Hepatocyte (in vitro differentiated cells): Measurements from ENCODE around the gene STK10. TPM values are rescaled to one million over a fixed set of nuclear protein-coding genes. Genes with fewer than 3 reads are reported as not detected.

Experiments
- DNase-seq: peaks from one replicate; pipeline ENCODE4 v3.0.0-alpha.2; 2016; ENCODE audit warnings: low spot score
- H2AFZ ChIP-seq: fragments of 200-600 bp; sonication (generic); 2 replicates; pipeline ENCODE4 v1.6.0; 2016; ENCODE audit warnings: antibody characterized with exemption, mild to moderate bottlenecking
- H3K27ac ChIP-seq: fragments of 200-600 bp; sonication (generic); 2 replicates; pipeline ENCODE4 v1.5.1; 2016; ENCODE audit warnings: mild to moderate bottlenecking
- H3K27me3 ChIP-seq: fragments of 200-600 bp; sonication (generic); 2 replicates; pipeline ENCODE4 v1.6.1; 2016
- H3K36me3 ChIP-seq: fragments of 200-600 bp; sonication (generic); replicated peaks from 2 replicates; pipeline ENCODE4 v1.5.1; 2016; ENCODE audit warnings: low read depth; ENCODE audit not compliant: insufficient read depth
- H3K4me1 ChIP-seq: fragments of 200-600 bp; sonication (generic); 2 replicates; pipeline ENCODE4 v1.5.1; 2016; ENCODE audit warnings: mild to moderate bottlenecking, moderate library complexity; ENCODE audit not compliant: insufficient read depth
- H3K4me2 ChIP-seq: fragments of 200-600 bp; sonication (generic); 2 replicates; pipeline ENCODE4 v1.6.0; 2016
- H3K4me3 ChIP-seq: fragments of 200-600 bp; sonication (generic); 2 replicates; pipeline ENCODE4 v1.5.1; 2016; ENCODE audit warnings: mild to moderate bottlenecking
- H3K79me2 ChIP-seq: fragments of 200-600 bp; sonication (generic); 2 replicates; pipeline ENCODE4 v1.6.0; 2017; ENCODE audit warnings: mild to moderate bottlenecking
- H3K9me2 ChIP-seq: fragments of 200-600 bp; sonication (generic); replicated peaks from 2 replicates; pipeline ENCODE4 v1.6.0; 2017; ENCODE audit warnings: mild to moderate bottlenecking; ENCODE audit not compliant: insufficient read depth
- H3K9me3 ChIP-seq: fragments of 200-600 bp; sonication (generic); 2 replicates; pipeline ENCODE4 v1.5.1; 2016; ENCODE audit warnings: low read depth, mild to moderate bottlenecking
- H4K20me1 ChIP-seq: fragments of 200-600 bp; sonication (generic); 2 replicates; pipeline ENCODE4 v1.6.0; 2016; ENCODE audit warnings: mild to moderate bottlenecking; ENCODE audit not compliant: insufficient read depth, poor library complexity, severe bottlenecking
- EZH2 ChIP-seq: fragments of 200-600 bp; sonication (generic); IDR thresholded peaks from 2 replicates; pipeline ENCODE4 v1.6.1; 2016; ENCODE audit warnings: antibody characterized with exemption, mild to moderate bottlenecking, borderline replicate concordance
- EZH2phosphoT487 ChIP-seq: fragments of 200-600 bp; sonication (generic); IDR thresholded peaks from one replicate; pipeline ENCODE4 v1.6.1; 2018; ENCODE audit warnings: antibody characterized with exemption, mild to moderate bottlenecking, low read depth, moderate library complexity; ENCODE audit not compliant: unreplicated experiment, severe bottlenecking
- WGBS: methylation state at CpG from one replicate; pipeline ENCODE4 v1.1.6; 2016; ENCODE audit warnings: low lambda C conversion rate; ENCODE audit errors: missing lambda C conversion rate; 5-methylcytosine and 5-hydroxymethylcytosine counted together
- polyA plus RNA-seq: library from polyadenylated mRNA; unstranded; fragments of >200 nt; fragmentation: Nextera tagmentation; extraction: Ambion mirVana; gene quantifications from 2 replicates; pipeline ENCODE4 v1.2.1, GENCODE V29; 2016
- total RNA-seq: library from RNA; depleted of rRNA; stranded (reverse); fragments of >200 nt; gene quantifications from 2 replicates; pipeline ENCODE4 v1.2.3, GENCODE V29; 2014
- TF ChIP-seq, protein P1 (sequence below): fragments of 200-600 bp; sonication (generic); IDR thresholded peaks from 2 replicates; pipeline ENCODE4 v1.5.1; 2016; ENCODE audit warnings: antibody characterized with exemption, mild to moderate bottlenecking; ENCODE audit not compliant: poor library complexity

The STK10 gene
- total and polyA plus RNA-seq, 2 experiments from 2014 or later: 11.3 to 19.3 TPM

- WGBS: 96% methylated on average over 4 of the region's 4 CpGs
- no peak overlapping the region for H2AFZ ChIP-seq
- H3K4me3 ChIP-seq: no peak overlapping the region
- no peaks in the 10 kb centered on the region for H3K36me3 ChIP-seq
- TF ChIP-seq EZH2: no peak
- no peak for TF ChIP-seq EZH2phosphoT487
- TF ChIP-seq, protein P1, sequence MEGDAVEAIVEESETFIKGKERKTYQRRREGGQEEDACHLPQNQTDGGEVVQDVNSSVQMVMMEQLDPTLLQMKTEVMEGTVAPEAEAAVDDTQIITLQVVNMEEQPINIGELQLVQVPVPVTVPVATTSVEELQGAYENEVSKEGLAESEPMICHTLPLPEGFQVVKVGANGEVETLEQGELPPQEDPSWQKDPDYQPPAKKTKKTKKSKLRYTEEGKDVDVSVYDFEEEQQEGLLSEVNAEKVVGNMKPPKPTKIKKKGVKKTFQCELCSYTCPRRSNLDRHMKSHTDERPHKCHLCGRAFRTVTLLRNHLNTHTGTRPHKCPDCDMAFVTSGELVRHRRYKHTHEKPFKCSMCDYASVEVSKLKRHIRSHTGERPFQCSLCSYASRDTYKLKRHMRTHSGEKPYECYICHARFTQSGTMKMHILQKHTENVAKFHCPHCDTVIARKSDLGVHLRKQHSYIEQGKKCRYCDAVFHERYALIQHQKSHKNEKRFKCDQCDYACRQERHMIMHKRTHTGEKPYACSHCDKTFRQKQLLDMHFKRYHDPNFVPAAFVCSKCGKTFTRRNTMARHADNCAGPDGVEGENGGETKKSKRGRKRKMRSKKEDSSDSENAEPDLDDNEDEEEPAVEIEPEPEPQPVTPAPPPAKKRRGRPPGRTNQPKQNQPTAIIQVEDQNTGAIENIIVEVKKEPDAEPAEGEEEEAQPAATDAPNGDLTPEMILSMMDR: no peak
- no peak for DNase-seq
- no peaks in the 10 kb centered on the region for H3K9me3 ChIP-seq
- H3K4me2 ChIP-seq: no peak overlapping the region
- H3K4me1 ChIP-seq: peaks cover 4% of the 10 kb centered on the region
- H4K20me1 ChIP-seq: no peaks in the 10 kb centered on the region
- no peaks in the 10 kb centered on the region for H3K27me3 ChIP-seq
- H3K79me2 ChIP-seq: no peaks in the 10 kb centered on the region
- no peak overlapping the region for H3K27ac ChIP-seq
- no peaks in the 10 kb centered on the region for H3K9me2 ChIP-seq
Measured at GRCh38 chr5:172075656-172076055, 112.4 kb downstream of the STK10 start.

- Histone ChIP-seq H3K79me2 (no peaks in the 10 kb centered on the region), H2AFZ (no peak overlapping the region), H3K9me2 (no peaks in the 10 kb centered on the region), H4K20me1 (peaks cover 4% of the 10 kb centered on the region), H3K9me3 (no peaks in the 10 kb centered on the region), H3K4me2 (no peak overlapping the region), H3K27me3 (no peaks in the 10 kb centered on the region), H3K36me3 (no peaks in the 10 kb centered on the region), H3K4me1 (peaks cover 4% of the 10 kb centered on the region), H3K27ac (no peak overlapping the region), H3K4me3 (no peak overlapping the region)
- 93% methylated on average over 3 of the region's 3 CpGs for WGBS
- DNase-seq: no peak
- TF ChIP-seq EZH2 (no peak), EZH2phosphoT487 (no peak)
- TF ChIP-seq, protein P1: no peak
Measured at GRCh38 chr5:172074896-172075295, 113.1 kb downstream of the STK10 start.

DNA sequence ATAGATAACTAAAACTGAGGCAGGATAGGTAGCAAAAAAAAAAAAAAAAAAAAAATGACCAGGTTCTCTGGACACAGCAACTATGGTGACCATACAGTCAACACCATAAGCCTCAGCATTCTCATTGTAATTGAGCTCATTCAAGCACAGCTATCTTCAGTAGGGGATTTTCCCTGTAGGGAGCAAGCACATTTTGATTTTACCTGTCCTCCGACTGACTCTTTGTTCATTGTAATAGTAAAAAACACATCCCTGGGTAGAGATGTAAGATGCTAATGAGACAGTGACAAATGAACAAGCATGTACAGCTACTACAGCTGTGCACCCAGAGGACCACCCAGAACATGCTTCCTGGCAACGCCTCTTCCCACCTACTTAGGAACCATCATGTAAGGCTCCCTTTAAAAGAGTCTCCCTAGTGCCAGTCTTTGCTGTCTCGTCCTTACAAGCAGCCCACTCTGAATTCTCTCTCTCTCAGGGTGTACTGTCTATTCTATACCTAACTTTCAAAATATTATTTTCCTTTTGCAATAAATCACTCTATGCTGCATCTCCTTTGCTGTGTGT, 116.6 kb downstream of the STK10 start:
- 89% methylated on average over 3 of the region's 3 CpGs for WGBS
- no peaks in the 10 kb centered on the region for H3K27me3 ChIP-seq
- no peak overlapping the region for H3K4me3 ChIP-seq
- no peak for DNase-seq
- no peaks in the 10 kb centered on the region for H3K4me1 ChIP-seq
- peaks cover 4% of the 10 kb centered on the region for H4K20me1 ChIP-seq
- H3K79me2 ChIP-seq: no peaks in the 10 kb centered on the region
- H3K9me2 ChIP-seq: no peaks in the 10 kb centered on the region
- no peak overlapping the region for H3K4me2 ChIP-seq
- no peaks in the 10 kb centered on the region for H3K36me3 ChIP-seq
- no peak overlapping the region for H3K27ac ChIP-seq
- no peak overlapping the region for H2AFZ ChIP-seq
- TF ChIP-seq EZH2phosphoT487 (no peak), EZH2 (no peak)
- TF ChIP-seq, protein P1: no peak
- H3K9me3 ChIP-seq: no peaks in the 10 kb centered on the region
